Chondrocyte (in vitro differentiated cells): ENCODE measurements around the gene UCK1. TPM values are rescaled to one million over a fixed set of nuclear protein-coding genes. Genes with fewer than 3 reads are reported as not detected.
"Not testable (repeated sequence)": the region's sequence is repeated elsewhere in the genome, so short reads cannot be mapped to it uniquely, and the experiment has no call there.

ENCODE experiments used
- DNase-seq: peaks from one replicate; pipeline ENCODE4 v3.0.0; 2021; ENCODE audit warnings: mixed read lengths, low spot score
- H3K27ac Mint-ChIP-seq: one replicate; pipeline ENCODE4 v1.8.0; 2021; ENCODE audit warnings: mild to moderate bottlenecking, moderate library complexity, mixed read lengths; ENCODE audit not compliant: unreplicated experiment
- H3K27me3 Mint-ChIP-seq: 2 replicates; pipeline ENCODE4 v1.8.0; 2021; ENCODE audit warnings: low read depth, mixed read lengths
- H3K36me3 Mint-ChIP-seq: 2 replicates; pipeline ENCODE4 v1.8.0; 2021; ENCODE audit warnings: low read depth, mixed read lengths
- H3K4me1 Mint-ChIP-seq: 2 replicates; pipeline ENCODE4 v1.8.0; 2021; ENCODE audit warnings: low read depth, mild to moderate bottlenecking, mixed read lengths
- H3K4me3 Mint-ChIP-seq: one replicate; pipeline ENCODE4 v1.8.0; 2021; ENCODE audit warnings: mild to moderate bottlenecking, moderate library complexity, mixed read lengths; ENCODE audit not compliant: unreplicated experiment
- H3K9me3 Mint-ChIP-seq: 2 replicates; pipeline ENCODE4 v1.8.0; 2021; ENCODE audit warnings: low read depth, mixed read lengths
- CTCF ChIP-seq: fragments of 200-600 bp; sonication (generic); IDR thresholded peaks from 2 replicates; pipeline ENCODE4 v1.5.0; 2021; ENCODE audit warnings: antibody characterized with exemption, mild to moderate bottlenecking, moderate library complexity
- total RNA-seq: library from RNA; stranded (reverse); gene quantifications from 3 replicates; pipeline ENCODE4 v1.2.1, GENCODE V29; 2021

UCK1 gene
- total RNA-seq, 1 donor from 2014 or later = 18.3 TPM

DNA sequence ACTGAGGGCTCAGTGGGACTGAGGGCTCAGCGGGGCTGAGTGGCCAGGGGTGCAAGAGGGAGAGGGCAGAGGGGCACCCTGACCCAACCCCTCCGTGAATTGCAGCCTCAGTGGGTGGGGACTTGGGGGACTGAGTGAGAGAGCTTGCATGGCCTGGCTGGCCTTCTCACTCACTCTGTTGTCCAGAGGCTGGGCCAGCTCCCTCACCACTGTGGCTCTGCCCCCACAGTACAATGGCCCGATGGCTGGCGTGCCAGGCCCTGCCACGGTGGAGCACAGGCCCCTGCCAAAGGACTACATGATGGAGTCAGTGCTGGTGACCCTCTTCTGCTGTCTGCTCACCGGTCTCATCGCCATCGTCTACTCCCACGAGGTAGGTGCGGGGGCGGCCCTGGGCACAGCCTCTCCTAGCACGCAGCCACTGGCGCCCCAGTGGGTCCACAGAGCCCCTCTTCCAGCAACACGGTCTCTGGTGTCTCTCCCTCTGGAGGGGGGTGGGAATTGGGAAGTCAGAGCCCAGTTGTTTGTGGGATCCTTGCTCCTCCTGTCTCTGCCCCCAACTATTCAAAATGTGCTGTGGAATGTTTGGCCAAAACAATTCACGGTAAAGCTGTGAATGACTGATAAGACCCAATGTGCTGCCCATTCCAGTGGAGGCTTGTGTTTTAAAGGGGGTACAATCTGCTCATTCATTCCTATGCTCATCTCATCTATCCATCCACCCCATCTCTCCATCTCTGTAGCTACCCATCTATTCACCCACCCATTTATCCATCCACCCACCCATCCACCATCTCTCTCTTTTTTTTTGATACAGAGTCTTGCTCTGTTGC lies 25.0 kb upstream of the UCK1 start:
- no peak overlapping the region for H3K4me3 Mint-ChIP-seq
- DNase-seq = no peak
- TF ChIP-seq CTCF = no peak
- H3K4me1 Mint-ChIP-seq = peaks cover 5% of the 10 kb centered on the region
- H3K27ac Mint-ChIP-seq = no peak overlapping the region
- H3K9me3 Mint-ChIP-seq = peaks cover 6% of the 10 kb centered on the region
- peaks cover 15% of the 10 kb centered on the region for H3K27me3 Mint-ChIP-seq
- peaks cover 4% of the 10 kb centered on the region for H3K36me3 Mint-ChIP-seq

- peaks cover 5% of the 10 kb centered on the region for H3K4me1 Mint-ChIP-seq
- H3K36me3 Mint-ChIP-seq = peaks cover 2% of the 10 kb centered on the region
- TF ChIP-seq CTCF = no peak
- no peak for DNase-seq
- no peak overlapping the region for H3K27ac Mint-ChIP-seq
- H3K27me3 Mint-ChIP-seq = peaks cover 18% of the 10 kb centered on the region
- peaks cover 3% of the 10 kb centered on the region for H3K9me3 Mint-ChIP-seq
- peak overlapping the region; percentile 51 for H3K4me3 Mint-ChIP-seq
Measured at GRCh38 chr9:131554843-131555351, 23.8 kb upstream of the UCK1 start.

GRCh38 chr9:131554087-131554842 lies 23.2 kb upstream of the UCK1 start:
- peaks cover 5% of the 10 kb centered on the region for H3K4me1 Mint-ChIP-seq
- TF ChIP-seq CTCF = no peak
- H3K27me3 Mint-ChIP-seq = peaks cover 19% of the 10 kb centered on the region
- no peak overlapping the region for H3K27ac Mint-ChIP-seq
- no peak for DNase-seq
- H3K9me3 Mint-ChIP-seq = no peaks in the 10 kb centered on the region
- no peak overlapping the region for H3K4me3 Mint-ChIP-seq
- H3K36me3 Mint-ChIP-seq = no peaks in the 10 kb centered on the region

- TF ChIP-seq CTCF = no peak
- Mint-ChIP-seq H3K27me3 (peaks cover 39% of the 10 kb centered on the region), H3K27ac (no peak overlapping the region), H3K4me3 (no peak overlapping the region), H3K9me3 (no peaks in the 10 kb centered on the region), H3K4me1 (peaks cover 5% of the 10 kb centered on the region), H3K36me3 (no peaks in the 10 kb centered on the region)
- no peak for DNase-seq
Measured at GRCh38 chr9:131552030-131552429, 21.0 kb upstream of the UCK1 start.

GRCh38 chr9:131550465-131550864 lies 19.4 kb upstream of the UCK1 start:
- not testable (repeated sequence) for H3K9me3 Mint-ChIP-seq, H3K4me3 Mint-ChIP-seq, H3K4me1 Mint-ChIP-seq, H3K36me3 Mint-ChIP-seq, H3K27ac Mint-ChIP-seq, DNase-seq
- H3K27me3 Mint-ChIP-seq = peaks cover 32% of the 10 kb centered on the region

DNA sequence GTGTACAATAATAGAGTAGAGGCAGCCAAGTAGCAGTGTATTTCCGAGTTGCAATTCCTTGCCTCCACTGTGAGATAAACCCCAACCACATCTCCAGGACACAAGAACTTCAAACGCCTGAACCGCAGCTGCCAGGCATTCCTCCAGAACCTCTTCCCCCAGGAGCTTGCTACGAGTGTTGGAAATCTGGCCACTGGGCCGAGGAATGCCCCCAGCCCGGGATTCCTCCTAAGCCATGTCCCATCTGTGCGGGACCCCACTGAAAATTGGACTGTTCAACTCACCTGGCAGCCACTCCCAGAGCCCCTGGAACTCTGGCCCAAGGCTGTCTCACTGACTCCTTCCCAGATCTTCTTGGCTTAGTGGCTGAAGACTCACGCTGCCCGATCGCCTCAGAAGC lies 18.1 kb upstream of the UCK1 start:
- peaks cover 26% of the 10 kb centered on the region for H3K27me3 Mint-ChIP-seq
- not testable (repeated sequence) for H3K4me3 Mint-ChIP-seq, H3K4me1 Mint-ChIP-seq, H3K9me3 Mint-ChIP-seq, H3K27ac Mint-ChIP-seq, H3K36me3 Mint-ChIP-seq, DNase-seq
